GM23338 (cell line): ENCODE results near the gene CACNA2D1. TPM values are rescaled to one million over a fixed set of nuclear protein-coding genes. Genes with fewer than 3 reads are reported as not detected.

Experiments used
- ATAC-seq: fragments of 200-7000 bp; cut with Tn5 transposase; 3 replicates; pipeline ENCODE4 v1.9.1; 2020
- DNase-seq: peaks from one replicate; pipeline ENCODE4 v3.0.0-alpha.2; 2015; ENCODE audit warnings: low spot score
- H2AFZ ChIP-seq: fragments of 200-600 bp; sonication (generic); 2 replicates; pipeline ENCODE4 v1.8.0; 2016; ENCODE audit warnings: antibody characterized with exemption, mild to moderate bottlenecking, moderate library complexity
- H3F3A ChIP-seq: fragments of 200-600 bp; sonication (generic); replicated peaks from 2 replicates; pipeline ENCODE4 v1.8.0; 2017; ENCODE audit warnings: antibody characterized with exemption, mixed run types, low read depth
- H3K27ac ChIP-seq: fragments of 200-600 bp; sonication (generic); 2 replicates; pipeline ENCODE4 v1.6.1; 2016; ENCODE audit warnings: low read depth
- H3K27me3 ChIP-seq: fragments of 200-600 bp; sonication (generic); 2 replicates; pipeline ENCODE4 v1.8.0; 2016; ENCODE audit warnings: mild to moderate bottlenecking, mixed run types, moderate library complexity; ENCODE audit not compliant: insufficient read depth
- H3K36me3 ChIP-seq: fragments of 200-600 bp; sonication (generic); 2 replicates; pipeline ENCODE4 v1.8.0; 2016; ENCODE audit warnings: mild to moderate bottlenecking; ENCODE audit not compliant: insufficient read depth
- H3K4me1 ChIP-seq: fragments of 200-600 bp; sonication (generic); 2 replicates; pipeline ENCODE4 v1.8.0; 2016; ENCODE audit warnings: mild to moderate bottlenecking, moderate library complexity; ENCODE audit not compliant: insufficient read depth
- H3K4me2 ChIP-seq: fragments of 200-600 bp; sonication (generic); 2 replicates; pipeline ENCODE4 v1.7.1; 2017; ENCODE audit warnings: mixed run types
- H3K4me3 ChIP-seq: fragments of 200-600 bp; sonication (generic); 2 replicates; pipeline ENCODE4 v1.6.1; 2016; ENCODE audit warnings: mixed run types
- H3K79me2 ChIP-seq: fragments of 200-600 bp; sonication (generic); replicated peaks from 2 replicates; pipeline ENCODE4 v1.8.0; 2017; ENCODE audit warnings: mild to moderate bottlenecking; ENCODE audit not compliant: insufficient read depth
- H3K9me2 ChIP-seq: fragments of 200-600 bp; sonication (generic); 2 replicates; pipeline ENCODE4 v1.8.0; 2017; ENCODE audit not compliant: insufficient read depth
- H4K20me1 ChIP-seq: fragments of 200-600 bp; sonication (generic); replicated peaks from 2 replicates; pipeline ENCODE4 v1.8.0; 2017; ENCODE audit warnings: mild to moderate bottlenecking; ENCODE audit not compliant: insufficient read depth
- H3K27ac Mint-ChIP-seq: 2 replicates; pipeline ENCODE4 v1.8.0; 2020; ENCODE audit warnings: inconsistent platforms, mild to moderate bottlenecking, moderate library complexity, mixed read lengths
- H3K27me3 Mint-ChIP-seq: 3 replicates; pipeline ENCODE4 v1.8.0; 2022; ENCODE audit warnings: low read depth, mild to moderate bottlenecking, moderate library complexity, mixed read lengths, inconsistent platforms; ENCODE audit not compliant: insufficient read depth, poor library complexity
- H3K36me3 Mint-ChIP-seq: 3 replicates; pipeline ENCODE4 v1.8.0; 2021; ENCODE audit warnings: low read depth, mild to moderate bottlenecking, inconsistent platforms, moderate library complexity, mixed read lengths
- H3K4me1 Mint-ChIP-seq: 3 replicates; pipeline ENCODE4 v1.8.0; 2020; ENCODE audit warnings: mild to moderate bottlenecking, inconsistent platforms, mixed read lengths
- H3K4me3 Mint-ChIP-seq: 3 replicates; pipeline ENCODE4 v1.8.0; 2021; ENCODE audit warnings: moderate library complexity, mild to moderate bottlenecking, inconsistent platforms, mixed read lengths
- H3K9me3 Mint-ChIP-seq: 3 replicates; pipeline ENCODE4 v1.8.0; 2020; ENCODE audit warnings: moderate library complexity, mild to moderate bottlenecking, inconsistent platforms, mixed read lengths
- CREB1 ChIP-seq: fragments of 250-450 bp; sonication (Bioruptor Pico); IDR thresholded peaks from 2 replicates; pipeline ENCODE4 v1.5.0; 2020; ENCODE audit warnings: low read depth, mild to moderate bottlenecking, moderate library complexity
- CTCF ChIP-seq, 2 experiments: fragments of 200-600 bp in 1 of 2; sonication (generic) in 1 of 2; conservative IDR thresholded peaks; 2 replicates each; pipeline versions ENCODE4 v1.5.1 to v1.6.1; 2016 to 2017; ENCODE audit warnings: antibody characterized with exemption in 2 of 2, low read depth in 2 of 2, mild to moderate bottlenecking in 2 of 2, moderate library complexity in 1 of 2
- ETS1 ChIP-seq: IDR thresholded peaks from 2 replicates; pipeline ENCODE4 v1.6.1; 2016; ENCODE audit warnings: antibody characterized with exemption
- EZH2 ChIP-seq: fragments of 200-600 bp; sonication (generic); IDR thresholded peaks from one replicate; pipeline ENCODE4 v1.8.0; 2017; ENCODE audit warnings: antibody characterized with exemption, mild to moderate bottlenecking, low read depth; ENCODE audit not compliant: unreplicated experiment
- EZH2phosphoT487 ChIP-seq: fragments of 200-600 bp; sonication (generic); IDR thresholded peaks from one replicate; pipeline ENCODE4 v1.8.1; 2018; ENCODE audit warnings: antibody characterized with exemption; ENCODE audit not compliant: unreplicated experiment
- JUNB ChIP-seq: IDR thresholded peaks from one replicate; pipeline ENCODE4 v1.6.1; 2016; ENCODE audit warnings: antibody characterized with exemption; ENCODE audit not compliant: unreplicated experiment
- NANOG ChIP-seq: IDR thresholded peaks from 2 replicates; pipeline ENCODE4 v1.6.1; 2016; ENCODE audit warnings: antibody characterized with exemption, borderline replicate concordance
- POLR2AphosphoS5 ChIP-seq: IDR thresholded peaks from 2 replicates; pipeline ENCODE4 v1.6.1; 2016; ENCODE audit warnings: antibody characterized with exemption, low read depth
- REST ChIP-seq: IDR thresholded peaks from one replicate; pipeline ENCODE4 v1.6.1; 2018; ENCODE audit warnings: antibody characterized with exemption; ENCODE audit not compliant: unreplicated experiment
- STAT1 ChIP-seq: IDR thresholded peaks from one replicate; pipeline ENCODE4 v1.6.1; 2016; ENCODE audit warnings: antibody characterized with exemption; ENCODE audit not compliant: unreplicated experiment
- ZNF114 ChIP-seq: fragments of 250-450 bp; sonication (Bioruptor Pico); IDR thresholded peaks from 2 replicates; pipeline ENCODE4 v1.5.0; 2020; ENCODE audit warnings: mild to moderate bottlenecking, moderate library complexity
- ZNF331 ChIP-seq: fragments of 250-450 bp; sonication (Bioruptor Pico); IDR thresholded peaks from 2 replicates; pipeline ENCODE4 v1.5.0; 2020; ENCODE audit warnings: low read depth, mild to moderate bottlenecking, moderate library complexity
- ZNF462 ChIP-seq: fragments of 250-450 bp; sonication (Bioruptor Pico); IDR thresholded peaks from 2 replicates; pipeline ENCODE4 v1.5.0; 2020; ENCODE audit warnings: mild to moderate bottlenecking, moderate library complexity
- polyA plus RNA-seq: library from polyadenylated mRNA; unstranded; fragments of >200 nt; fragmentation: Nextera tagmentation; extraction: Ambion mirVana; gene quantifications from 2 replicates; pipeline ENCODE4 v1.2.1, GENCODE V29; 2016
- total RNA-seq: library from RNA; depleted of rRNA; stranded (reverse); fragments of >200 nt; shearing (Covaris generic); gene quantifications from 2 replicates; pipeline ENCODE4 v1.2.3, GENCODE V29; 2014

CACNA2D1 gene
- total and polyA plus RNA-seq, 2 experiments from 2014 or later = 7.0 to 20.4 TPM

- peaks cover 12% of the 10 kb centered on the region; the same call in 2 of the 3 replicates for H3K9me3 Mint-ChIP-seq
- H2AFZ ChIP-seq = no peak overlapping the region
- H3K79me2 ChIP-seq = no peaks in the 10 kb centered on the region
- H3K4me1 Mint-ChIP-seq = peaks cover 28% of the 10 kb centered on the region
- DNase-seq (no peak), ATAC-seq (no peak)
- H3K36me3 ChIP-seq = no peaks in the 10 kb centered on the region
- H3K4me3 ChIP-seq = no peak overlapping the region
- H3K4me1 ChIP-seq = peaks cover 28% of the 10 kb centered on the region
- H3K4me2 ChIP-seq = no peak overlapping the region
- H3K9me2 ChIP-seq = 0 out of 2 replicates have a peak, but pooled peaks cover 3% of the 10 kb centered on the region
- no peaks in the 10 kb centered on the region for H4K20me1 ChIP-seq
- no peak overlapping the region for H3K27ac Mint-ChIP-seq
- no peaks in the 10 kb centered on the region for H3K27me3 ChIP-seq
- H3F3A ChIP-seq = no peaks in the 10 kb centered on the region
- H3K36me3 Mint-ChIP-seq = peaks cover 3% of the 10 kb centered on the region; the same call in 1 of the 3 replicates
- no peak overlapping the region for H3K4me3 Mint-ChIP-seq
- TF ChIP-seq CREB1 = no peak
- TF ChIP-seq JUNB = no peak
- no peak for TF ChIP-seq ZNF114
- TF ChIP-seq CTCF (conservative IDR thresholded peaks at IDR 0.05; ENCODE audit: low read depth in 2 of 2) = no peak
- TF ChIP-seq REST = no peak
- TF ChIP-seq POLR2AphosphoS5 = no peak
- no peak for TF ChIP-seq ZNF462 (CRISPR knock-in tag)
- TF ChIP-seq STAT1 = no peak
- no peak for TF ChIP-seq EZH2phosphoT487
- no peak for TF ChIP-seq ZNF331 (CRISPR knock-in tag)
- no peak for TF ChIP-seq NANOG
- no peak for TF ChIP-seq ETS1
- TF ChIP-seq EZH2 = no peak
- H3K27ac ChIP-seq = no peak overlapping the region
- peaks cover 2% of the 10 kb centered on the region for H3K27me3 Mint-ChIP-seq
Observed at GRCh38 chr7:82468435-82468834, 24.9 kb upstream of the CACNA2D1 start.
